GM13976 (cell line): ENCODE data around the gene MGAT4A.

Experiments used
- DNase-seq: peaks from one replicate; pipeline ENCODE4 v3.0.0; 2012; ENCODE audit warnings: low spot score
- CTCF ChIP-seq: IDR thresholded peaks from 2 replicates; pipeline ENCODE4 v1.5.1; 2012; ENCODE audit warnings: borderline replicate concordance, mild to moderate bottlenecking; ENCODE audit not compliant: insufficient read depth; ENCODE audit errors: extremely low read depth, missing control alignments, control extremely low read depth
- in situ Hi-C: fragments of 300-500 bp; cut with MboI; formaldehyde crosslinking; loops from one replicate; pipeline ENCODE4 v1.12.0; 2022; ENCODE audit warnings: low sequenced_read_pairs, mixed read lengths, inconsistent platforms; ENCODE audit not compliant: unreplicated experiment

The MGAT4A gene

GRCh38 chr2:98617149-98617548, 113.8 kb downstream of the MGAT4A start:
- DNase-seq = no peak
- no peak for TF ChIP-seq CTCF
- in situ Hi-C loops = no loop called here

- no peak for DNase-seq
- TF ChIP-seq CTCF = no peak
- in situ Hi-C loops = no loop called here
Observed at GRCh38 chr2:98615481-98615880, 115.5 kb downstream of the MGAT4A start.

GRCh38 chr2:98614024-98614739, 116.8 kb downstream of the MGAT4A start:
- no peak for DNase-seq
- TF ChIP-seq CTCF = no peak
- in situ Hi-C loops = no loop called here

GRCh38 chr2:98608962-98609604, 121.8 kb downstream of the MGAT4A start:
- no peak for DNase-seq
- in situ Hi-C loops = loop anchor here (10.0 kb wide), 1 partner anchor 204 kb away; no protein-coding TSS in a partner anchor
- TF ChIP-seq CTCF = no peak

- peak; percentile 98 for DNase-seq
- in situ Hi-C loops = loop anchor here (10.0 kb wide), 1 partner anchor 204 kb away; no protein-coding TSS in a partner anchor
- peak; percentile 22 for TF ChIP-seq CTCF
Observed at GRCh38 chr2:98608116-98608961, 122.6 kb downstream of the MGAT4A start, which contains the start of the genes COA5 and UNC50. COA5 (minus strand) TSS chr2:98608512; CDS start chr2:98608405, 107 bp downstream. UNC50 (plus strand) TSS chr2:98608589; CDS start chr2:98609760, 1,171 bp downstream.

GRCh38 chr2:98607741-98608115, 123.2 kb downstream of the MGAT4A start:
- no peak for DNase-seq
- TF ChIP-seq CTCF = no peak
- in situ Hi-C loops = loop anchor here (10.0 kb wide), 1 partner anchor 203 kb away; no protein-coding TSS in a partner anchor
